Peyer's patch (tissue), 4 donors: ENCODE measurements around the gene PLIN4.

Experiments
- CTCF ChIP-seq, 6 experiments: fragments of 450-650 bp in 4 of 6; fragments of 200-600 bp in 2 of 6; sonication (generic) in 1 of 6; IDR thresholded peaks; one replicate each; pipeline ENCODE4 v1.5.1; 2017 to 2019; ENCODE audit warnings: antibody characterized with exemption in 6 of 6, mild to moderate bottlenecking in 3 of 6, moderate library complexity in 1 of 6
- POLR2A ChIP-seq, 2 donors: fragments of 450-650 bp; IDR thresholded peaks; one replicate each; pipeline ENCODE4 v1.5.1; 2017; ENCODE audit warnings: antibody characterized with exemption in 2 of 2, mild to moderate bottlenecking in 2 of 2, moderate library complexity in 2 of 2

GRCh38 chr19:4519521-4520277 is 1.4 kb upstream of the PLIN4 start:
- TF ChIP-seq CTCF (IDR thresholded peaks at IDR 0.05) (no peak), POLR2A (IDR thresholded peaks at IDR 0.05) (no peak)
